Neural crest cell (in vitro differentiated cells): ENCODE measurements around the gene GRK5. TPM values are rescaled to one million over a fixed set of nuclear protein-coding genes. Genes with fewer than 3 reads are reported as not detected.

Experiments used
- DNase-seq: peaks from one replicate; pipeline ENCODE4 v3.0.0; 2021; ENCODE audit warnings: low read depth, mixed read lengths, low spot score
- H3K27ac Mint-ChIP-seq: one replicate; pipeline ENCODE4 v1.8.0; 2021; ENCODE audit warnings: mild to moderate bottlenecking, mixed read lengths; ENCODE audit not compliant: unreplicated experiment
- H3K27me3 Mint-ChIP-seq: 2 replicates; pipeline ENCODE4 v1.8.0; 2021; ENCODE audit warnings: low read depth, mild to moderate bottlenecking, mixed read lengths
- H3K36me3 Mint-ChIP-seq: 2 replicates; pipeline ENCODE4 v1.8.0; 2021; ENCODE audit warnings: low read depth, mild to moderate bottlenecking, mixed read lengths
- H3K4me1 Mint-ChIP-seq: 2 replicates; pipeline ENCODE4 v1.8.0; 2021; ENCODE audit warnings: mixed read lengths
- H3K4me3 Mint-ChIP-seq: one replicate; pipeline ENCODE4 v1.8.0; 2021; ENCODE audit warnings: mild to moderate bottlenecking, mixed read lengths
- H3K9me3 Mint-ChIP-seq: 2 replicates; pipeline ENCODE4 v1.8.0; 2021; ENCODE audit warnings: mixed read lengths
- CTCF ChIP-seq: fragments of 200-600 bp; sonication (generic); conservative IDR thresholded peaks from 2 replicates; pipeline ENCODE4 v1.5.0; 2021; ENCODE audit warnings: antibody characterized with exemption, mild to moderate bottlenecking
- total RNA-seq: library from RNA; stranded (reverse); gene quantifications from 2 replicates; pipeline ENCODE4 v1.2.1, GENCODE V29; 2021

GRK5 gene
- total RNA-seq, 1 donor from 2014 or later, result 13.5 TPM

GRCh38 chr10:119336599-119336998 is 129.2 kb downstream of the GRK5 start:
- H3K4me1 Mint-ChIP-seq, result peaks cover 55% of the 10 kb centered on the region
- no peak for TF ChIP-seq CTCF
- H3K4me3 Mint-ChIP-seq, result no peak overlapping the region
- H3K36me3 Mint-ChIP-seq, result no peaks in the 10 kb centered on the region
- peak overlapping the region; percentile 71 for H3K27ac Mint-ChIP-seq
- no peak for DNase-seq
- H3K27me3 Mint-ChIP-seq, result no peaks in the 10 kb centered on the region
- H3K9me3 Mint-ChIP-seq, result no peaks in the 10 kb centered on the region

DNA sequence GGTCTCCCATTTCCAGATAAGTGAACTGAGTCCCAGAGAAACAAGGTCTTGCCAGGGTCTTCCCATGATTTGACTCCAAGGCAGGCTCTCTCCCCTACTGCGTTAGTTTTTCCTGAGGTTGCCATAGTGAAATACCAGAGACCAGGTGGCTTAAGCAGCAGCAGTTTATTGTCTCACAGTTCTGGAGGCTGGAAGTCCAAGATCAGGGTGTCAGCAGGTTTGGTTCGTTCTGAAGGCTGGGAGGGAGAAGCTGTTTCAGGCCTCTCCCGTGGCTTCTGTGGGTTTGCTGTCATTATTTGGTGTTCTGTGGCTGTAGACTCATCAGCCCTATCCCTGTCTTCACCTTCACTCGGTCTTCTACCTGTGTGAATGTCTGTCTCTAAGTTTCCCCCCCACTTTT is 129.9 kb downstream of the GRK5 start:
- peaks cover 58% of the 10 kb centered on the region for H3K4me1 Mint-ChIP-seq
- no peak for TF ChIP-seq CTCF
- H3K4me3 Mint-ChIP-seq, result no peak overlapping the region
- no peaks in the 10 kb centered on the region for H3K27me3 Mint-ChIP-seq
- H3K9me3 Mint-ChIP-seq, result no peaks in the 10 kb centered on the region
- H3K36me3 Mint-ChIP-seq, result no peaks in the 10 kb centered on the region
- DNase-seq, result no peak
- peak overlapping the region; percentile 31 for H3K27ac Mint-ChIP-seq

- no peak for TF ChIP-seq CTCF
- no peak for DNase-seq
- Mint-ChIP-seq H3K9me3 (no peaks in the 10 kb centered on the region), H3K36me3 (no peaks in the 10 kb centered on the region), H3K4me3 (no peak overlapping the region), H3K27ac (peak overlapping the region; percentile 23), H3K4me1 (peaks cover 54% of the 10 kb centered on the region), H3K27me3 (no peaks in the 10 kb centered on the region)
Observed at GRCh38 chr10:119337796-119338432, 130.5 kb downstream of the GRK5 start.

- no peaks in the 10 kb centered on the region for H3K9me3 Mint-ChIP-seq
- H3K27me3 Mint-ChIP-seq, result no peaks in the 10 kb centered on the region
- H3K27ac Mint-ChIP-seq, result no peak overlapping the region
- no peaks in the 10 kb centered on the region for H3K36me3 Mint-ChIP-seq
- no peak for DNase-seq
- no peak overlapping the region for H3K4me3 Mint-ChIP-seq
- TF ChIP-seq CTCF, result no peak
- peaks cover 46% of the 10 kb centered on the region for H3K4me1 Mint-ChIP-seq
Observed at GRCh38 chr10:119339109-119339508, 131.7 kb downstream of the GRK5 start.

DNA sequence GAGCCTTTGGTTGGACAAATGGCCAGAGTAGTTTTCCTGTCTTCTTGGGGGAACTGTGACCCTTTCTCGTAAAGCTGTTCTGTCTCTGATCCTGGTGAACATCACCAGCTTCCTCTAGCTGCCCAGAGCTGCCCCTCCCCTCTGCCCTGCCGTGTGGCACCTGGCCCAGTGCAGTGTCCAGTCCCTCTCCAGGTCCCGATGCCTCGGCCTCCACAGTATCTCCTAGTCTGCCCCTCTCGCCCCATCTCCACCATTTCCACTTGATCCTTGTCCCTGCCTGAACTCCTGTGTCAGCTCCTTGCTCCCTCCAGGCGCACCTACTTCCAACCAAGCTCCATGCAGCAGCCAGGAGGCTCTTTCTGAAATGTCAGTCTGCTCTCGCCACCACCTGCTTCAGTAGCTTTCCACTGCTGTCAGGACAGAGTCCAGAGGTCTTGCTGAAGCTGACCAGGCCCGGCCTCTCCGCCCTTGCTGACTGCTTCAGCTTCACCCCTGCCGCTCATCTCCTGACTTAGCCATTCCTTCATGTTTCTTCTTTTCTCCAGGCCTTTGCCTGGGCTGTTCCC is 133.6 kb downstream of the GRK5 start:
- TF ChIP-seq CTCF, result no peak
- no peak overlapping the region for H3K4me3 Mint-ChIP-seq
- no peaks in the 10 kb centered on the region for H3K36me3 Mint-ChIP-seq
- no peak for DNase-seq
- H3K27ac Mint-ChIP-seq, result no peak overlapping the region
- no peaks in the 10 kb centered on the region for H3K9me3 Mint-ChIP-seq
- H3K4me1 Mint-ChIP-seq, result peaks cover 27% of the 10 kb centered on the region
- no peaks in the 10 kb centered on the region for H3K27me3 Mint-ChIP-seq
